NT2/D1 (cell line): ENCODE measurements around the gene AASDHPPT.

ENCODE experiments used
- DNase-seq: peaks from one replicate; pipeline ENCODE4 v3.0.0-alpha.2; 2011; ENCODE audit warnings: low read depth, low spot score
- H3K27me3 ChIP-seq: 2 replicates; pipeline ENCODE4 v1.6.0; 2011; ENCODE audit warnings: mild to moderate bottlenecking; ENCODE audit not compliant: insufficient read length, insufficient read depth
- H3K36me3 ChIP-seq: 2 replicates; pipeline ENCODE4 v1.6.1; 2011; ENCODE audit warnings: mild to moderate bottlenecking, low read length, mixed read lengths; ENCODE audit not compliant: insufficient read depth, insufficient read length
- H3K4me1 ChIP-seq: 2 replicates; pipeline ENCODE4 v1.5.1; 2011; ENCODE audit not compliant: insufficient read depth, insufficient read length
- H3K4me3 ChIP-seq: 2 replicates; pipeline ENCODE4 v1.5.1; 2011; ENCODE audit warnings: low read depth; ENCODE audit not compliant: insufficient read length
- H3K9ac ChIP-seq: 2 replicates; pipeline ENCODE4 v1.6.0; 2011; ENCODE audit warnings: low read depth; ENCODE audit not compliant: insufficient read length
- H3K9me3 ChIP-seq: 2 replicates; pipeline ENCODE4 v1.5.1; 2011; ENCODE audit warnings: mild to moderate bottlenecking, low read length; ENCODE audit not compliant: insufficient read depth
- SUZ12 ChIP-seq: IDR thresholded peaks from 2 replicates; pipeline ENCODE4 v1.6.1; 2011; ENCODE audit not compliant: insufficient read length, insufficient read depth; ENCODE audit errors: extremely low read depth
- YY1 ChIP-seq: IDR thresholded peaks from 2 replicates; pipeline ENCODE4 v1.6.1; 2011; ENCODE audit not compliant: insufficient read length, insufficient read depth
- ZNF274 ChIP-seq: IDR thresholded peaks from 2 replicates; pipeline ENCODE4 v1.6.1; 2011; ENCODE audit warnings: mild to moderate bottlenecking, low read depth, low read length

AASDHPPT gene

DNA sequence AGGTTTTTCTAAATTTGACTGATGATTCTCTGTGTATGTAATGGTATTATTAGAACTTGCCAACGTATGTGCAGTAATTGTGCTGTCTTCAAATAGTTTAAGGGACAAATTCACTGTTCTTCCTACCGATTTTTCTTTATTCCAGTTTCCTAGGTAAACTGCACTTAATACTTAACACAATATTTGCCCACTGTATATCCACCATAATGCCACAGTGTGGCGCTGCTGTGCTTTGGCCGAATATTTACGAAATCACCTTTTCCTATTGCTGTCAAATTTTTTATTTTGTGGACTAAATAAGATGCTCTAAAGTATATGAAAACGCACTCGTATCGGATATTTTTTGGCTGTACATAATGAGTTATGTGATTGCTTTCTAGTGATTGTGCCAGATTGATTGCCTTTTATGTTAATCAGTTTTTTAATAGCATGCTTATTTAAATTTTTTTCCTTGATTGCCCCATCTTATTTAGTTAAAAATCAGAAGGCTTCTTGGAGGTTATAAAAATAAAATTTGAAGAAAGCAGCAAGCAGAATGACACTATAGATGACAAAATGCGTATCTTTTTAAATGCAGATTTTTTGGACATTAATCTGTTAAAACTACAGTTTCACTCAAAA is 10.5 kb downstream of the AASDHPPT start:
- H3K4me3 ChIP-seq, result no peak overlapping the region
- TF ChIP-seq ZNF274 (no peak), SUZ12 (no peak), YY1 (no peak)
- peaks cover 48% of the 10 kb centered on the region for H3K36me3 ChIP-seq
- H3K9me3 ChIP-seq, result no peaks in the 10 kb centered on the region
- H3K9ac ChIP-seq, result no peak overlapping the region
- H3K4me1 ChIP-seq, result no peaks in the 10 kb centered on the region
- no peaks in the 10 kb centered on the region for H3K27me3 ChIP-seq
- peak; percentile 20 for DNase-seq

DNA sequence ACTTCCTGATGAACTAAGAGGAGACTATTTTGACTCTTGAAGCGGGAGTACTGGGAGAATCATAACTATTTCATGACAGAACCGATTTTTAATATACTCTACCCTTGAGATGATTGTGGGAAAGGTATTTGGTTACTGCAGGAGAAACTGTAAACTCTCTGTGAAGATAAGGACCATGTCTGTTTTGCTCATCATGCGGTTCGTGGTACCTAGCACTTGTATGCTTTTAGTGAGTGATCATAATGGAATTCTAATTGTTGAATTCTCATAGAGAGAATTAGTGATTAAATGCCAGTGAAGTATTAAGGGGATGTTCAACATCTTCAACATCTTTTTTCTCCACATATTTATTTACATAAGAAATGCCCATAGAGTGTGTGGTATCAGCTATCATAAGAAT is 11.4 kb downstream of the AASDHPPT start:
- no peaks in the 10 kb centered on the region for H3K4me1 ChIP-seq
- DNase-seq, result no peak

DNA sequence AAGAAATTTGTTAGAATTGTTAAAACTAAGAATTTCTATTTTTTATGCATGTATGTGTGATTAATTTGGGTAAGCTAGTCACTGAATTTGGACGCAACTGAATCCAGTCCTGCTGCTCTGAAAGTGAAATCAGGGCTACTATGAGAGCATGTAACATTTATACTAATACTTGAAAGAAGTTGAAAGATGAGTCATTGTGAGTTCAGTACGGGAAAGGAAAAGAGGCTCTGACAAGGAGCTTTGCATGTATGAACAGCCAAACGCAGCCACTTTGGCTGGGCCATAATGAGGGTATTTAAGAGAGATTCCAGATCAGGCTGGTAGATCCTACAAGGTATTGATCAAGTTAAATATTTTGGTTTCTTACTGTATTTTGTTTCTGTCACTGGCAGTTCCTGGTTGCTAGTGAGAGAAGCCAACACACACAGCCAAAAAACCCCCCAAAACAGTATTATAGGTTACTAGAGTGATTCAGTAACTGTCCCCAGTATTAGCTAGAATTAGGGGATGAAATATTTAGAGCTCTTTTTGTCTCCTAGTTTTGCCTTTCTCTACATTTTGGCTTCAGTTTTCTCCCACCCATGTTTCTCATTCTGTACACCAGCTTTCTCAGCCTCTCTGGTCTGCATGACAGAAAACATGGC is 14.1 kb downstream of the AASDHPPT start:
- no peaks in the 10 kb centered on the region for H3K4me1 ChIP-seq
- no peak overlapping the region for H3K4me3 ChIP-seq
- no peak for DNase-seq
- no peak overlapping the region for H3K9ac ChIP-seq
- H3K9me3 ChIP-seq, result no peaks in the 10 kb centered on the region
- no peak for TF ChIP-seq SUZ12
- TF ChIP-seq YY1, result no peak
- TF ChIP-seq ZNF274, result no peak
- peaks cover 54% of the 10 kb centered on the region for H3K36me3 ChIP-seq
- H3K27me3 ChIP-seq, result no peaks in the 10 kb centered on the region

More for the DNA sequence above, 11.4 kb downstream of the AASDHPPT start:
- Histone ChIP-seq H3K9ac (no peak overlapping the region), H3K4me3 (no peak overlapping the region), H3K36me3 (peaks cover 51% of the 10 kb centered on the region), H3K9me3 (no peaks in the 10 kb centered on the region), H3K27me3 (no peaks in the 10 kb centered on the region)
- TF ChIP-seq ZNF274 (no peak), YY1 (no peak), SUZ12 (no peak)

DNA sequence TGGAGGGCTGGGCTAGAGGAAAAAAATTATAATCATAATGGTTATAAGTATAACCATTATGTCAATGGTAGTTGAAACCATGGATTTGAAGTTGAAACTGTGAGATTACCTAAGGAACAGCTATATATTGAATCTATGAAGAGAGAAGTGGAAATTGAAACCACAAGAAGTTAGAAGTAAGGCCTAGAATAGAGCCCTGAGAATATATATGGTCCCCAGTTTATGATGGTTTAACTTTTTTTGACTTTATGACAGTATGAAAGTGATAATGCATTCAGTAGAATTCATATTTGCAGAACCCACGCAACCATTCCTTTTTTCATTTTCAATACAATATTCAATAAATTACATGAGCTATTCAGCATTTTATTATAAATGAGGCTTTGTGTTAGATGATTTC is 15.0 kb downstream of the AASDHPPT start:
- H3K4me1 ChIP-seq, result no peaks in the 10 kb centered on the region
- TF ChIP-seq ZNF274 (no peak), SUZ12 (no peak), YY1 (no peak)
- peaks cover 61% of the 10 kb centered on the region for H3K36me3 ChIP-seq
- H3K9me3 ChIP-seq, result no peaks in the 10 kb centered on the region
- H3K9ac ChIP-seq, result no peak overlapping the region
- no peak for DNase-seq
- H3K27me3 ChIP-seq, result no peaks in the 10 kb centered on the region
- H3K4me3 ChIP-seq, result no peak overlapping the region

DNA sequence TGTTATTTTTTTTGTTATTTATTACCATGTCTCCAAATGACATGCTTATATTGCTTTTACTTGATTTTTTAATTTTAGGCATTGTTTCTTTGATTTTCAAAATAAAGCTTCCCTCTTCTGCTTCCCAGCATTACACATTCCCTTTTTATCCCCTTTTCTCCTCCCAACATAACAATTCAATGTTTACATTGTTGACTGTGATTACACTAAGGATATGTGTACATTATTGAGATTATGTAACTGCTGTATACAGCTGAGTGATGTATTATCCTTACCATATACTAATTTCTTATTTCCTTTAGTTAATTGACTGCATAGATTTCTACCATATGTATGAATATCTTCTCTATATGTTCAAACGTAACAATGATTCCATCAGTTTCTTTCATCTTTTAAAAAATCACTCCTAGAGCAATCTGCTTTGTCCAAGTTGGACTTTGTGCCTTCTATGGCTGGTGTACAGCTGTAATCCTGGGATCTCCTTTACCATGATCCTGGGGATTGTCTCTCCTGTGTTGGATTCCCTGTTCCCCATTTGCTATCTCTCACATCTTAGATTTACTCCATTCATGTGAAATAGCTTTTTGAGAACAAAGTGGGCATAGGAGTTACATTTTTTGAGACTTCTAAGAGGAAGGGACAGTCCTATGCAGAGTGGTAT is 21.6 kb downstream of the AASDHPPT start:
- Histone ChIP-seq H3K9ac (no peak overlapping the region), H3K9me3 (no peaks in the 10 kb centered on the region), H3K4me3 (no peak overlapping the region), H3K36me3 (peaks cover 33% of the 10 kb centered on the region), H3K27me3 (no peaks in the 10 kb centered on the region), H3K4me1 (no peaks in the 10 kb centered on the region)
- TF ChIP-seq YY1, result no peak
- no peak for TF ChIP-seq SUZ12
- TF ChIP-seq ZNF274, result no peak
- no peak for DNase-seq

DNA sequence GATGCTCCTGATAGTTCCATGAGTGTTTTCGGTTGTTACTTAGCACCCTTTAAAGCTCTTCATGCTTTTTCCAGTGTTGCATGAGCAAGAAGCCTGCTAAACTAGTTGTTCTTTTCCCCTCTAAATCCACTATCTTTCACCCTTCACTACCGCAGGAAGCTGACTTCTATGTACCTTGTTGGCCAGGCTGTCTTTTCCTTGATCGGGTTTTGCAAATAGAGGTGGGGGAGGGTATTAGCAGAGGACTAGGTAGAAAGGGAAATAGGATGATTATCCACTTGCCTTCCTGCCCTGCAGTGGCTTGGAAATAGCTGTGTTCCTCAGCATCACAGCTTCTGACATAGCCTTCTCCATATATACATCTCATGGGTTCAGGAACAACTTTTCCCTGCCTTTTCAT is 23.9 kb downstream of the AASDHPPT start:
- Histone ChIP-seq H3K27me3 (no peaks in the 10 kb centered on the region), H3K4me3 (no peak overlapping the region), H3K4me1 (no peaks in the 10 kb centered on the region), H3K36me3 (peaks cover 25% of the 10 kb centered on the region), H3K9ac (no peak overlapping the region), H3K9me3 (no peaks in the 10 kb centered on the region)
- TF ChIP-seq SUZ12, result no peak
- TF ChIP-seq YY1, result no peak
- TF ChIP-seq ZNF274, result no peak
- no peak for DNase-seq

DNA sequence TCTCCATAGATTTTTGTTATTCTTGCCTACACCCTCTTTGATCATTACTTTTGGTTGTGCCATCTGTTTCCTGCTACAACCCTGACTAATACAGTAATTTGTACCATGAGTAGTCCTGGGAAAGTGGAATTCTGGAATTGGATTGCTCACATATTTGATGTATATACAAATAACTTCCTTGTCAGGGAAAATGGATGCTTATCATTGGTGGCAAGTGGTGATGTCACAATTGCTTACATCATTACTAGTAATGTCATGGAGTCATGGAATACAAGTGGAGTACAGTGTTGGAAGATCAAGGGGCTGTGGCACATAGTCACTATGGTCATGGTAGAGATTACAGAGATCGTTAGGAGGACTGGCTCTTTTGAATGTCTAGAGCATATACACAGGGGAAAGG is 24.4 kb downstream of the AASDHPPT start:
- Histone ChIP-seq H3K36me3 (peaks cover 21% of the 10 kb centered on the region), H3K27me3 (no peaks in the 10 kb centered on the region), H3K9me3 (no peaks in the 10 kb centered on the region), H3K9ac (no peak overlapping the region), H3K4me3 (no peak overlapping the region), H3K4me1 (no peaks in the 10 kb centered on the region)
- no peak for TF ChIP-seq YY1
- no peak for TF ChIP-seq ZNF274
- TF ChIP-seq SUZ12, result no peak
- DNase-seq, result no peak
